ENCODE data around the gene SCT.

The SCT gene

GRCh38 chr11:608791-609251, 18.2 kb downstream of the SCT start:
- TF ChIP-seq, protein P1, sequence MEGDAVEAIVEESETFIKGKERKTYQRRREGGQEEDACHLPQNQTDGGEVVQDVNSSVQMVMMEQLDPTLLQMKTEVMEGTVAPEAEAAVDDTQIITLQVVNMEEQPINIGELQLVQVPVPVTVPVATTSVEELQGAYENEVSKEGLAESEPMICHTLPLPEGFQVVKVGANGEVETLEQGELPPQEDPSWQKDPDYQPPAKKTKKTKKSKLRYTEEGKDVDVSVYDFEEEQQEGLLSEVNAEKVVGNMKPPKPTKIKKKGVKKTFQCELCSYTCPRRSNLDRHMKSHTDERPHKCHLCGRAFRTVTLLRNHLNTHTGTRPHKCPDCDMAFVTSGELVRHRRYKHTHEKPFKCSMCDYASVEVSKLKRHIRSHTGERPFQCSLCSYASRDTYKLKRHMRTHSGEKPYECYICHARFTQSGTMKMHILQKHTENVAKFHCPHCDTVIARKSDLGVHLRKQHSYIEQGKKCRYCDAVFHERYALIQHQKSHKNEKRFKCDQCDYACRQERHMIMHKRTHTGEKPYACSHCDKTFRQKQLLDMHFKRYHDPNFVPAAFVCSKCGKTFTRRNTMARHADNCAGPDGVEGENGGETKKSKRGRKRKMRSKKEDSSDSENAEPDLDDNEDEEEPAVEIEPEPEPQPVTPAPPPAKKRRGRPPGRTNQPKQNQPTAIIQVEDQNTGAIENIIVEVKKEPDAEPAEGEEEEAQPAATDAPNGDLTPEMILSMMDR (IDR thresholded peaks at IDR 0.05; ENCODE audit: low read depth, low read length, missing control alignments): no peak
- in situ Hi-C loops (cut with HindIII; ENCODE audit: low sequenced_read_pairs): no loop called here
- DNase-seq (ENCODE audit: low read depth): no peak
- H3K4me3 ChIP-seq (ENCODE audit: low read depth, low read length): no peak overlapping the region

DNA sequence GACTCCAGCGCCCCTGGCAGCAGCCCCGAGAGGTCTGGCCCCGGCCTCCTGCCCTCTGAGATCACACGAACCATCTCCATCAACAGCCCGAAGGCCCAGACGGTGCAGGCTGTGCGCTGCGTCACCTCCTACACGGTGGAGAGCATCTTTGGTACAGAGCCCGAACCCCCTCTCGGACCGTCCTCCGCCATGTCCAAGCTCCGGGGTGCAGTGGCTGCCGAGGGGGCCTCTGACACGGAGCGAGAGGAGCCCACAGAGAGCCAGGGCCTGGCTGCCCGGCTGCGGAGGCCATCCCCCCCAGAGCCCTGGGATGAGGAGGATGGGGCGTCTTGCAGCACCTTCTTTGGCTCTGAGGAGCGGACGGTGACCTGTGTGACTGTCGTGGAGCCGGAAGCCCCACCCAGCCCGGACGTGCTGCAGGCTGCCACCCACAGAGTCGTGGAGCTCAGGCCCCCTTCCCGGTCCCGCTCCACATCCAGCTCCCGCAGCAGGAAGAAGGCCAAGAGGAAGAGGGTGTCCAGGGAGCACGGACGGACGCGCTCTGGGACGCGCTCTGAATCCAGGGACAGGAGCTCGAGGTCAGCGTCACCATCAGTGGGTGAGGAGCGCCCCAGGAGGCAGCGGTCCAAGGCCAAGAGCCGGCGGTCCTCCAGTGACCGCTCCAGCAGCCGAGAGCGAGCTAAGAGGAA, 18.9 kb downstream of the SCT start:
- DNase-seq (ENCODE audit: low read depth): no peak
- in situ Hi-C loops (cut with HindIII; ENCODE audit: low sequenced_read_pairs): no loop called here
- H3K4me3 ChIP-seq (ENCODE audit: low read depth, low read length): no peak overlapping the region
- TF ChIP-seq, protein P1 (IDR thresholded peaks at IDR 0.05; ENCODE audit: low read depth, low read length, missing control alignments): no peak

- in situ Hi-C loops (cut with HindIII; ENCODE audit: low sequenced_read_pairs): no loop called here
- TF ChIP-seq, protein P1 (IDR thresholded peaks at IDR 0.05; ENCODE audit: low read depth, low read length, missing control alignments): no peak
- no peak for DNase-seq (ENCODE audit: low read depth)
- no peak overlapping the region for H3K4me3 ChIP-seq (ENCODE audit: low read depth, low read length)
Observed at GRCh38 chr11:607020-607780, 19.8 kb downstream of the SCT start.

DNA sequence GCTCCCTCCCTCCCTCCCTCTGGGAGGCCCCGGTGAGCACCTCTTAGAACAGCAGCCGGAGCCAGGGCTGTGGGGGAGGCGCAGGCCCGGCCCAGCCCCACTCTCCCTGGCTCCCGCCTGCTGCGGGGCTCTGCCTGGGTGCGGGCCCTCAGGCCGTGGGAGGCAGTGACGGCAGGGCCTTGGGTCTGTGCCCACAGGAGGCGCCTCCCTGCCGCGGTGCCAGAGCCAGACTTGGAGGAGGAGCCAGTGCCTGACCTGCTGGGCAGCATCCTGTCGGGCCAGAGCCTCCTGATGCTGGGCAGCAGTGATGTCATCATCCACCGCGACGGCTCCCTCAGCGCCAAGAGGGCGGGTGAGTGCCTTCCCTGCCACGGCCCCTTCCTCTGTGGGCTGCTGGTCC, 20.7 kb downstream of the SCT start:
- in situ Hi-C loops (cut with HindIII; ENCODE audit: low sequenced_read_pairs): no loop called here
- TF ChIP-seq, protein P1 (IDR thresholded peaks at IDR 0.05; ENCODE audit: low read depth, low read length, missing control alignments): no peak
- H3K4me3 ChIP-seq (ENCODE audit: low read depth, low read length): no peak overlapping the region
- DNase-seq (ENCODE audit: low read depth): no peak

- in situ Hi-C loops (cut with HindIII; ENCODE audit: low sequenced_read_pairs): no loop called here
Observed at GRCh38 chr11:605286-606129, 21.5 kb downstream of the SCT start.

GRCh38 chr11:603154-603553, 23.8 kb downstream of the SCT start:
- in situ Hi-C loops (cut with HindIII; ENCODE audit: low sequenced_read_pairs): no loop called here
- DNase-seq (ENCODE audit: low read depth): no peak
- TF ChIP-seq, protein P1 (IDR thresholded peaks at IDR 0.05; ENCODE audit: low read depth, low read length, missing control alignments): no peak
- no peak overlapping the region for H3K4me3 ChIP-seq (ENCODE audit: low read depth, low read length)

More at GRCh38 chr11:605286-606129, 21.5 kb downstream of the SCT start:
- TF ChIP-seq, protein P1 (IDR thresholded peaks at IDR 0.05; ENCODE audit: low read depth, low read length, missing control alignments): no peak
- no peak overlapping the region for H3K4me3 ChIP-seq (ENCODE audit: low read depth, low read length)
- no peak for DNase-seq (ENCODE audit: low read depth)
